ENCODE data around the gene TENM3.

DNA sequence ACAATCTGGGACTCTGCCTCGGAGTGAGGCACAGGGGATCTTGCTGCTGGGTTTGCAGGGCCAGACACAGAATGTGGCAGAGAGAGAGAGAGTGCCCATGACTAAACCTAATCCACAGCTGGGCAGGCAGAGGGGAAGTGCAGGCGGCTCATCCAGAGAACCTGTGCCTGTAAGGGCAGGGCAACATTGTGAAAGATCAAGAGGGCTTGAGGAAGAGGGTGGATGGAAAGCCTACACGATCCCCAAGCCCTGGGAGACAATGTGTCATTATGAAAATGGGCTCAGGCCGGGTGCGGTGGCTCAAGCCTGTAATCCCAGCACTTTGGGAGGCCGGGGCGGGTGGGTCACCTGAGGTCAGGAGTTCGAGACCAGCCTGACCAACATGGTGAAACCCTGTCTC lies 40.6 kb upstream of the TENM3 start:
- TF ChIP-seq, protein P1, sequence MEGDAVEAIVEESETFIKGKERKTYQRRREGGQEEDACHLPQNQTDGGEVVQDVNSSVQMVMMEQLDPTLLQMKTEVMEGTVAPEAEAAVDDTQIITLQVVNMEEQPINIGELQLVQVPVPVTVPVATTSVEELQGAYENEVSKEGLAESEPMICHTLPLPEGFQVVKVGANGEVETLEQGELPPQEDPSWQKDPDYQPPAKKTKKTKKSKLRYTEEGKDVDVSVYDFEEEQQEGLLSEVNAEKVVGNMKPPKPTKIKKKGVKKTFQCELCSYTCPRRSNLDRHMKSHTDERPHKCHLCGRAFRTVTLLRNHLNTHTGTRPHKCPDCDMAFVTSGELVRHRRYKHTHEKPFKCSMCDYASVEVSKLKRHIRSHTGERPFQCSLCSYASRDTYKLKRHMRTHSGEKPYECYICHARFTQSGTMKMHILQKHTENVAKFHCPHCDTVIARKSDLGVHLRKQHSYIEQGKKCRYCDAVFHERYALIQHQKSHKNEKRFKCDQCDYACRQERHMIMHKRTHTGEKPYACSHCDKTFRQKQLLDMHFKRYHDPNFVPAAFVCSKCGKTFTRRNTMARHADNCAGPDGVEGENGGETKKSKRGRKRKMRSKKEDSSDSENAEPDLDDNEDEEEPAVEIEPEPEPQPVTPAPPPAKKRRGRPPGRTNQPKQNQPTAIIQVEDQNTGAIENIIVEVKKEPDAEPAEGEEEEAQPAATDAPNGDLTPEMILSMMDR (IDR thresholded peaks at IDR 0.05): no peak
- TF ChIP-seq POLR2A (IDR thresholded peaks at IDR 0.05): no peak

Measured in testis (tissue), 2 donors.